IMR-90 (cell line): ENCODE measurements around the gene SURF4.

Experiments
- BHLHE40 ChIP-seq: fragments of 150-350 bp; IDR thresholded peaks from 2 replicates; pipeline ENCODE4 v1.6.1; 2016; ENCODE audit warnings: mild to moderate bottlenecking, low read depth, low read length
- POLR2A ChIP-seq: IDR thresholded peaks from 2 replicates; pipeline ENCODE4 v1.6.1; 2012; ENCODE audit warnings: mild to moderate bottlenecking, low read depth, low read length
- RAD21 ChIP-seq: IDR thresholded peaks from 2 replicates; pipeline ENCODE4 v1.6.1; 2012; ENCODE audit warnings: low read length, improper control_type of control experiment
- RCOR1 ChIP-seq: IDR thresholded peaks from 2 replicates; pipeline ENCODE4 v1.6.1; 2012; ENCODE audit warnings: mild to moderate bottlenecking, low read length, improper control_type of control experiment; ENCODE audit not compliant: insufficient replicate concordance
- SMC3 ChIP-seq: fragments of 150-350 bp; IDR thresholded peaks from 2 replicates; pipeline ENCODE4 v1.6.1; 2016; ENCODE audit warnings: low read depth, mild to moderate bottlenecking, antibody characterized with exemption, low read length, moderate library complexity
- TF ChIP-seq, protein P1 (sequence below): conservative IDR thresholded peaks from 2 replicates; pipeline ENCODE4 v1.5.1; 2012; ENCODE audit warnings: mild to moderate bottlenecking, low read depth, low read length, improper control_type of control experiment

DNA sequence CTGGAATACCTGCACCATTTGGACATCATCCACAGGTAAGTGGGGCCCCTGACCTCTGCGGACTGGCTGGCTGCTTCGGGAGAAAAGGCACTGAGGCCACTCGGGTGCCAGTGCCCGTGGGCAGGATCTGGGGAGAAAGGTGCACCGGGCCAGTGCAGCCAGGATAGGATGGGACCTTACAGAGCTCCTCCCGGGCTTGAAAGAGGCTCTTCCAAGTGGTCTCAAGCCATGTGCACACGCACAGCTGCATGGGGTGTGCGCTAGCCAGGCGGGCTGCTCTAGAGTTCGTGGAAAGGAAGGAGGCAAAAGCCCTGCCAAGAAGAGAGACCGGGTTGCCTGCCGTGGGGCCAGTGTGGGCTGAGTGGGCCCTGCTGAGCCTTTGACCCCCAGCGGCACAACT lies 13.7 kb upstream of the SURF4 start:
- TF ChIP-seq POLR2A (no peak), RCOR1 (no peak), RAD21 (no peak), SMC3 (no peak), BHLHE40 (no peak)
- TF ChIP-seq, protein P1, sequence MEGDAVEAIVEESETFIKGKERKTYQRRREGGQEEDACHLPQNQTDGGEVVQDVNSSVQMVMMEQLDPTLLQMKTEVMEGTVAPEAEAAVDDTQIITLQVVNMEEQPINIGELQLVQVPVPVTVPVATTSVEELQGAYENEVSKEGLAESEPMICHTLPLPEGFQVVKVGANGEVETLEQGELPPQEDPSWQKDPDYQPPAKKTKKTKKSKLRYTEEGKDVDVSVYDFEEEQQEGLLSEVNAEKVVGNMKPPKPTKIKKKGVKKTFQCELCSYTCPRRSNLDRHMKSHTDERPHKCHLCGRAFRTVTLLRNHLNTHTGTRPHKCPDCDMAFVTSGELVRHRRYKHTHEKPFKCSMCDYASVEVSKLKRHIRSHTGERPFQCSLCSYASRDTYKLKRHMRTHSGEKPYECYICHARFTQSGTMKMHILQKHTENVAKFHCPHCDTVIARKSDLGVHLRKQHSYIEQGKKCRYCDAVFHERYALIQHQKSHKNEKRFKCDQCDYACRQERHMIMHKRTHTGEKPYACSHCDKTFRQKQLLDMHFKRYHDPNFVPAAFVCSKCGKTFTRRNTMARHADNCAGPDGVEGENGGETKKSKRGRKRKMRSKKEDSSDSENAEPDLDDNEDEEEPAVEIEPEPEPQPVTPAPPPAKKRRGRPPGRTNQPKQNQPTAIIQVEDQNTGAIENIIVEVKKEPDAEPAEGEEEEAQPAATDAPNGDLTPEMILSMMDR = no peak
